LNCaP clone FGC (cell line): ENCODE data around the gene NME7.

Source experiments
- DNase-seq: peaks from one replicate; pipeline ENCODE4 v3.0.0-alpha.2; 2011; ENCODE audit warnings: low read depth
- H3K4me3 ChIP-seq: 2 replicates; pipeline ENCODE4 v1.5.1; 2011; ENCODE audit warnings: mild to moderate bottlenecking, low read depth, low read length, control low read depth
- CTCF ChIP-seq: IDR thresholded peaks from 2 replicates; pipeline ENCODE4 v1.5.1; 2012; ENCODE audit warnings: mild to moderate bottlenecking; ENCODE audit not compliant: control insufficient read depth, insufficient read depth; ENCODE audit errors: extremely low read depth

Gene NME7

DNA sequence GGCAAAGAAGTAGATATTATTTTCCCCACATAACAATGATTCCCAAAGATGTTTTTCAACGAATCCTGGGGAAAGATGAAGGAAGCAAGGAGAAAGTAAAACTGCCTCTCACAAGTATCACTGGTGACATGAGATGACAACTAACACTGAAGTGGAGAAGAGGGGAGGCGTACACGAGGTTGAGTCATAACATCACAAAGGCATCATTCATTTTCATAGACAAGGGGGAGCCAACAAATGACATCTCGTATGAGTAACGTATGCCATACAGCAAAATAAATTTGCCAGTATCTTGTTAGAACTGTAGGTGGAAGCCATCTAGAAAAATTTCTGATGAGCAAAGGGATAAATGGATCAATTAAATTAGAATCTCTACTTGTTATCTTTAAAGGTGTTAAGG, 204.5 kb downstream of the NME7 start:
- no peak for DNase-seq
- no peak overlapping the region for H3K4me3 ChIP-seq
- TF ChIP-seq CTCF, result no peak

DNA sequence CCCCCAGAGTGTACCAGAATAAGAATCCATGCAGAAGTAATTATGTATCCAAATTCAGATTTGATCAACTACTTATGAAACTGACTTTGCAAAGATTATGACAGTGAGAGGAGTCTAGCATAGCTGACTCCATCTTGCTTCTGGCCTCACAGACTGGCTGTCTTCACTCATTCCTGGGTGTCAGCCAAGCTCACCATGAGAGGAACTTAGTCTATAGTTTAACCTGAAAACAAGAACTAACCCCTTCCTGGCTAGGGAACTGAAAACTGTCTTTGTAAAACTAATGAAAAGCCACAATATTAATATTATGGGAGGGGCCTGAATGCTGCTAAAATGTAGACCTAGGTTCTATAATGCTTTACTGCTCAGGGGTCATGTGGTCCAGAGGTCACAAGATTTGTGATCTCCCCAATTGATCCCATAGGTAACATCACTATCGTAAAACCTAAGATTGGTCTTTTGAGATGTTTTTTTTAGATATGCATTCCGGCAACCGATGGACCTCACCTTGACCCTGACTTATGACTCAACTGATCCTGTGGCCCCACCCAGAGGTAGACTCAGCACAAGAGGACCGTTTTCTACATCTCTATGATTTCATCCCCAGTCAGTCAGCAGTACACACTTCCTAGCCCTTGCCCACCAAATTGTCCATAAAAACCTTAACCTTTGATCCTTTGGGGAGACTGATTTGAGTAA, 206.0 kb downstream of the NME7 start:
- no peak for DNase-seq
- TF ChIP-seq CTCF, result no peak
- H3K4me3 ChIP-seq, result no peak overlapping the region

DNA sequence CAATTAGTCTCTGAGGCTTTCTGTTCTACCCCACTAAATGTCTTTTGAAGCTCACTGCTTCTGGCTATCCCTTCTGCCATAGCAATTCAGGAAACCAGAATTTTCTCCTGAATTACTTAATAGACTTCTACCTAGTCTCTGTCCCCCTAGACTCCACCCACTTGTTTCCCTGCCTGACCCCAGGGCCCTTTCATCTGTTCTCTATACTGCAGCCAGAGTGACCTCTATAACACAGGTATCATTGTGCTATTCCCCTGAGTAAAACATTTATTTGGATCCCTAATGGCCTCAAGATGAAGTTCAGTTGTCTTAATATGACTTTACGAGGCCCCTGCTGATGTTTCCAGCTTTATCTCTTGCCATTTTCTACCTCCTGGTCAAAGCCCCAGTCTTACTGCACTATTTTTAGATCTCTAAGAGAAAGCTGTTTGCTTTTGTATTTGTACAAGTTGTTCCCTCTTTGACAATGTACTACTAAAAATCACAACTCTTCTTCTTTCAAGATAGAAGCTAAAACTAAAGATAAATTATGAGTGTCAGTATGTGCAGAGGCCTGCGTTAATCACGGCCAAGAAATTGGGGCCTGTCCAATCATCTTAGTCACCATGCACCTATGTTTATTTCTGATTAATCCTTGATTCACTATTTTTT, 206.6 kb downstream of the NME7 start:
- no peak for TF ChIP-seq CTCF
- no peak overlapping the region for H3K4me3 ChIP-seq
- no peak for DNase-seq

GRCh38 chr1:169156580-169156979, 211.0 kb downstream of the NME7 start:
- TF ChIP-seq CTCF, result no peak
- H3K4me3 ChIP-seq, result no peak overlapping the region
- DNase-seq, result no peak

GRCh38 chr1:169155675-169156074, 211.9 kb downstream of the NME7 start:
- DNase-seq, result no peak
- H3K4me3 ChIP-seq, result no peak overlapping the region
- TF ChIP-seq CTCF, result no peak

- no peak for DNase-seq
- TF ChIP-seq CTCF, result no peak
Observed at GRCh38 chr1:169151338-169151837, 216.2 kb downstream of the NME7 start.

More at GRCh38 chr1:169151338-169151837, 216.2 kb downstream of the NME7 start:
- no peak overlapping the region for H3K4me3 ChIP-seq
